Testis (tissue), 2 donors: ENCODE results near the gene LTBP1.

Source experiments
- CTCF ChIP-seq, 3 experiments: fragments of 450-650 bp in 2 of 3; fragments of 200-600 bp in 1 of 3; sonication (generic) in 1 of 3; IDR thresholded peaks; one replicate each; pipeline ENCODE4 v1.5.1; 2016 to 2019; ENCODE audit warnings: antibody characterized with exemption in 3 of 3, mild to moderate bottlenecking in 2 of 3, moderate library complexity in 1 of 3
- POLR2A ChIP-seq: fragments of 450-650 bp; IDR thresholded peaks from one replicate; pipeline ENCODE4 v1.6.1; 2017; ENCODE audit warnings: antibody characterized with exemption, mild to moderate bottlenecking, moderate library complexity

GRCh38 chr2:33153008-33153407 lies 206.3 kb downstream of the LTBP1 start:
- no peak for TF ChIP-seq POLR2A
- no peak for TF ChIP-seq CTCF (IDR thresholded peaks at IDR 0.05)
